MCF 10A (cell line): ENCODE measurements around the gene FCER2. TPM values are rescaled to one million over a fixed set of nuclear protein-coding genes. Genes with fewer than 3 reads are reported as not detected.

ENCODE experiments used
- BruUV-seq: library from RNA; stranded (reverse); fragments of 400-500 nt; replicated peaks from 2 replicates; lab custom pipeline; 2021; lab: Mats Ljungman, UMichigan
- CTCF ChIA-PET: fragments of 300-600 bp; sonication (Branson Sonifier 250); formaldehyde crosslinking; extraction: SDS; loops from one replicate; lab custom pipeline; 2021; ENCODE audit warnings: antibody characterized with exemption, inconsistent platforms; lab: Yijun Ruan, JAX
- POLR2A ChIA-PET: fragments of 300-600, 350-650 bp; sonication (Branson Sonifier 250); formaldehyde crosslinking; extraction: SDS; loops from one replicate; lab custom pipeline; 2020; ENCODE audit warnings: antibody characterized with exemption, inconsistent platforms; lab: Yijun Ruan, JAX
- DNase-seq: peaks from one replicate; pipeline ENCODE4 v3.0.0-alpha.2; 2018; ENCODE audit not compliant: unreplicated experiment
- H3K27ac Mint-ChIP-seq: one replicate; pipeline ENCODE4 v1.8.0; 2022; ENCODE audit warnings: mild to moderate bottlenecking, low read depth, mixed read lengths; ENCODE audit not compliant: unreplicated experiment
- H3K27me3 Mint-ChIP-seq: one replicate; pipeline ENCODE4 v1.8.0; 2022; ENCODE audit warnings: mixed read lengths; ENCODE audit not compliant: insufficient read depth, unreplicated experiment
- H3K36me3 Mint-ChIP-seq: one replicate; pipeline ENCODE4 v1.8.0; 2022; ENCODE audit warnings: mild to moderate bottlenecking, moderate library complexity, mixed read lengths; ENCODE audit not compliant: insufficient read depth, unreplicated experiment
- H3K4me1 Mint-ChIP-seq: one replicate; pipeline ENCODE4 v1.8.0; 2022; ENCODE audit warnings: mixed read lengths; ENCODE audit not compliant: insufficient read depth, unreplicated experiment
- H3K4me3 Mint-ChIP-seq: one replicate; pipeline ENCODE4 v1.8.0; 2022; ENCODE audit warnings: mild to moderate bottlenecking, moderate library complexity, mixed read lengths; ENCODE audit not compliant: unreplicated experiment
- H3K9me3 Mint-ChIP-seq: one replicate; pipeline ENCODE4 v1.8.0; 2022; ENCODE audit warnings: mixed read lengths; ENCODE audit not compliant: unreplicated experiment
- intact Hi-C: fragments of 100-400 bp; cut with micrococcal nuclease; formaldehyde crosslinking; loops from 2 replicates; pipeline ENCODE4 v1.14.1; 2022
- total RNA-seq: library from RNA; stranded (reverse); gene quantifications from 2 replicates; pipeline ENCODE4 v1.2.3, GENCODE V29; 2022
- TF ChIP-seq, protein P1 (sequence below): fragments of 200-600 bp; IDR thresholded peaks from one replicate; pipeline ENCODE4 v1.8.0; 2022; ENCODE audit warnings: antibody characterized with exemption, mild to moderate bottlenecking; ENCODE audit not compliant: unreplicated experiment

FCER2 gene
- total RNA-seq, 1 experiment from 2014 or later: not detected

DNA sequence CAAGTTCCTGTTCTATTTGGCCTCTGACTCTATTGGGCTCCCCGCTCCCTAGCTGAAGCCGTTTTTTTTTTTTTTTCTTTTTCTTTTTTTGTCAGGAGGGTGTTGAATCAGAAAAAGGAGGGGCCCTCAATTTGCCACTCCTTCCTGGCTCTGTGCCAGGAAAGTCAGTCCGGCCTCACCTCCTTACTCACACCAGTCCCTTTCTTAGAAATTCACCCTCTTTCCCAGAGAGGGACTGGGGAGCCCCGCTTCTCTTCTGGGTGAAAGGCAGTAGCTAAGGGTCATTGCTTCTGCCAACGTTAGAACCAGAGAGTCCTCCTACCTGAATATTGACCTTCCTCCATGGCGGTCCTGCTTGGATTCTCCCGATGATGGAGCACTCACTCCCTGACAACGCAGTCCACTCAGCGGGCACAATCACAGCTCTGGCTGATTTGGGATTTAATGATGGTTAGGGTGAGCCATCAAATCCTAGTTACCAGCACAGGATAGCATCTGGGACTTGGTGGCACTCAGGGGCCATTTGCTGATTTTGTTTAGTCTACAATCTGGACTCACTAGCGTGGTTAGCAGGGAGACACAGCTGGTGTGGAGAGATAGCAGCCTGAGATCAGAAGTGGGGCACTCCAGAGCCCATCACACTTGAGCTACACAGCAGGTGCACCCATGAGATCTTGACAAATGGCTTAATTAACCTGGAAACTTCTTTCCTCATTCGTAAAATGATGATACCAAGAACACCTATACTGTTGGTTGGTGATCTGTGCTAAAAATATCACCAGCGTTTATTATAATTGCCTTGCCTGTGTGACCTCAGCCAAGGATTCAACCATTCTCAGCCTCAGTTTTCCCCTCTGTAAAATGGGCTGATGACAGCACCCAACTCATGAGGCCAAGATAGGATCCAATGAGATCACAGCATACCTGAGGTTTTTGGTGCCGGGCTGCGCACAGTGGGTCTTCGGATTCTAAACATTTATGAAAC lies 2.2 kb downstream of the FCER2 start:
- DNase-seq: peak; percentile 21
- no peak overlapping the region for H3K27ac Mint-ChIP-seq
- intact Hi-C loops: no loop called here
- no peaks in the 10 kb centered on the region for H3K9me3 Mint-ChIP-seq
- TF ChIP-seq, protein P1, sequence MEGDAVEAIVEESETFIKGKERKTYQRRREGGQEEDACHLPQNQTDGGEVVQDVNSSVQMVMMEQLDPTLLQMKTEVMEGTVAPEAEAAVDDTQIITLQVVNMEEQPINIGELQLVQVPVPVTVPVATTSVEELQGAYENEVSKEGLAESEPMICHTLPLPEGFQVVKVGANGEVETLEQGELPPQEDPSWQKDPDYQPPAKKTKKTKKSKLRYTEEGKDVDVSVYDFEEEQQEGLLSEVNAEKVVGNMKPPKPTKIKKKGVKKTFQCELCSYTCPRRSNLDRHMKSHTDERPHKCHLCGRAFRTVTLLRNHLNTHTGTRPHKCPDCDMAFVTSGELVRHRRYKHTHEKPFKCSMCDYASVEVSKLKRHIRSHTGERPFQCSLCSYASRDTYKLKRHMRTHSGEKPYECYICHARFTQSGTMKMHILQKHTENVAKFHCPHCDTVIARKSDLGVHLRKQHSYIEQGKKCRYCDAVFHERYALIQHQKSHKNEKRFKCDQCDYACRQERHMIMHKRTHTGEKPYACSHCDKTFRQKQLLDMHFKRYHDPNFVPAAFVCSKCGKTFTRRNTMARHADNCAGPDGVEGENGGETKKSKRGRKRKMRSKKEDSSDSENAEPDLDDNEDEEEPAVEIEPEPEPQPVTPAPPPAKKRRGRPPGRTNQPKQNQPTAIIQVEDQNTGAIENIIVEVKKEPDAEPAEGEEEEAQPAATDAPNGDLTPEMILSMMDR: no peak
- no TSS peak for BruUV-seq
- peaks cover 6% of the 10 kb centered on the region for H3K36me3 Mint-ChIP-seq
- H3K4me1 Mint-ChIP-seq: peaks cover 10% of the 10 kb centered on the region
- H3K4me3 Mint-ChIP-seq: no peak overlapping the region
- peaks cover 63% of the 10 kb centered on the region for H3K27me3 Mint-ChIP-seq
- CTCF ChIA-PET: interaction anchor here (0.7 to 1.2 kb wide), 2 partner anchors 22 to 158 kb away, joined by 3 to 4 read pairs; no protein-coding TSS in a partner anchor
- POLR2A ChIA-PET: interaction anchor here (0.6 kb wide), 1 partner anchor 102 kb away, joined by 3 read pairs; no protein-coding TSS in a partner anchor

DNA sequence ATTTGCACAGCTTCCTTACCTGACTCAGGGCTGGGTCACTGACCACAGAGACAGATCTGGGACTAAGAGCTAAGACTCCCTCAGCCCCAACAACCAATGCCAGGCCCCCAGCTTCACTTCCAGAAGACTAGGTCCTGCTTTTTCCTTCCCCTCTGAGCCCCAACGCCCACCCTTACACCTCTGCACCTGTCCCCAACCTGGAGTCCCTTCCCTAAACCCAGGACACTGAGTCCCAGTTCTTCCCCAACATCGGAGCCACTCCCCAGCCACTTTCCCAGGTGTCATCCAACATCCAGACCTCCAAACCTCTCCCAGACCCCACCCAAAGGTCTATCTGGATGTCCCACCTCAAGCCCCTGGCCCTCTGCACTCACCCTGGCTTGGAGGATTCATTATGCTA lies 2.9 kb downstream of the FCER2 start:
- no peaks in the 10 kb centered on the region for H3K9me3 Mint-ChIP-seq
- no TSS peak for BruUV-seq
- no peak overlapping the region for H3K4me3 Mint-ChIP-seq
- no peak for DNase-seq
- peaks cover 59% of the 10 kb centered on the region for H3K27me3 Mint-ChIP-seq
- H3K4me1 Mint-ChIP-seq: peaks cover 10% of the 10 kb centered on the region
- H3K27ac Mint-ChIP-seq: no peak overlapping the region
- ChIA-PET POLR2A (interaction anchor here (0.6 kb wide), 1 partner anchor 102 kb away, joined by 3 read pairs; no protein-coding TSS in a partner anchor), CTCF (interaction anchor here (0.6 to 2.2 kb wide), 4 partner anchors 18 to 158 kb away, joined by 3 to 8 read pairs (median 4); partner anchors contain the start of gene TRAPPC5)
- TF ChIP-seq, protein P1: no peak
- intact Hi-C loops: no loop called here
- peaks cover 6% of the 10 kb centered on the region for H3K36me3 Mint-ChIP-seq

DNA sequence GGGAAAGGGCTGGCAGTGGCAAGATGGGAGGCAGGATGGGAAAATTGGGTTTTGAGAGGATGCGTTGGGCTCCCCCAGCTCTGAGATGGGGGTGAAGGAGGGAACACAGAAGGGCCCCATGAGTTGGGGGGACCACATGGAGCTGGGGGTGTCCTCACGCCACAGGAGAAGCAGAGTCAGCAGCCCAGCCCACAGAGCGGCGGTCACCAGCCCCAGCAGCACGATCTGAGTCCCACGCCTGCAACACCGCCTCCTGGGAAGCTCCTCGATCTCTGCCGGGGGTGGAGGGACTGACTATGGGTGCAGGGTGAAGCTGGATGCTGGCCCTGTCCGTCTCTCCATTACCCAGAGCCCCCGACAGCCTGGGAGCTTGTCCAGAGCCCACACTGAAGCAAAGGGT lies 3.3 kb downstream of the FCER2 start:
- Mint-ChIP-seq H3K27me3 (peaks cover 55% of the 10 kb centered on the region), H3K9me3 (no peaks in the 10 kb centered on the region), H3K4me1 (peaks cover 10% of the 10 kb centered on the region), H3K36me3 (peaks cover 6% of the 10 kb centered on the region), H3K27ac (no peak overlapping the region), H3K4me3 (no peak overlapping the region)
- no peak for DNase-seq
- intact Hi-C loops: no loop called here
- no TSS peak for BruUV-seq
- ChIA-PET CTCF (interaction anchor here (0.6 to 2.2 kb wide), 3 partner anchors 18 to 130 kb away, joined by 3 to 8 read pairs (median 4); partner anchors contain the start of gene TRAPPC5), POLR2A (no interaction called here)
- TF ChIP-seq, protein P1: no peak

DNA sequence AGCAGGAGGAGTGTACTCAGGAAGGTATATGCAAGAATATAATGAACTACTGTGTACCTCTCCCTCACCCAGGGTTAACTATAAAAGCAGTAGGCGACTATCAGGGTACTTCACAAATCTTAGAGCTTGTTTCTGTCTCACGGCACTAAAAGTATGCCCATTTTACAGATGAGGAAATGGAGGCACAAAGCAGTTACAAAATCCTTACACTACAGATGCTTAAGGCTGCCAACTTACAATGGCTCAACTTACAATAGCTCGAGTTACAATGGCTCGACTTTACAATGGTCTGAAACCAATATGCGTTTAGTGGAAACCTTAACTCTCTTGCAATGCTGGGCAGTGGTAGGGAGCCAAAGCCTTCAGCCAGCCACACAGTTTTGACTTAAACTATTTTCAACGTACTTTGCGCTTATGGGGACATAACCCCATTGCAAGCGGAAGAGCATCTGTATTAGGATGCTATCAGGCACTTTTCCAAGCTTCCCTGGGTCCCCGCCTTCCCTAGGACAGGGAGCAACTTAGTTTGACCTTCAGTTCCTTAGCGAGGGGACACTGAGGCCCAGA lies 4.1 kb downstream of the FCER2 start:
- H3K27me3 Mint-ChIP-seq: peaks cover 47% of the 10 kb centered on the region
- no peak overlapping the region for H3K27ac Mint-ChIP-seq
- CTCF ChIA-PET: interaction anchor here (0.6 to 2.2 kb wide), 2 partner anchors 15 to 17 kb away, joined by 3 to 8 read pairs; partner anchors contain the start of gene TRAPPC5

More for the DNA sequence above, 4.1 kb downstream of the FCER2 start:
- H3K36me3 Mint-ChIP-seq: peaks cover 6% of the 10 kb centered on the region
- H3K9me3 Mint-ChIP-seq: no peaks in the 10 kb centered on the region
- intact Hi-C loops: no loop called here
- no peak overlapping the region for H3K4me3 Mint-ChIP-seq
- no peak for DNase-seq
- TF ChIP-seq, protein P1: no peak
- POLR2A ChIA-PET: no interaction called here
- BruUV-seq: no TSS peak
- peaks cover 10% of the 10 kb centered on the region for H3K4me1 Mint-ChIP-seq
